CD4-positive, alpha-beta T cell treated with Interferon gamma for 1 hour (primary cell): Measurements from ENCODE around the gene INPP5A.
"Not testable (repeated sequence)": the region's sequence is repeated elsewhere in the genome, so short reads cannot be mapped to it uniquely, and the experiment has no call there.

Source experiments
- DNase-seq: peaks from one replicate; pipeline ENCODE4 v3.0.0-alpha.2; 2020

Gene INPP5A

DNA sequence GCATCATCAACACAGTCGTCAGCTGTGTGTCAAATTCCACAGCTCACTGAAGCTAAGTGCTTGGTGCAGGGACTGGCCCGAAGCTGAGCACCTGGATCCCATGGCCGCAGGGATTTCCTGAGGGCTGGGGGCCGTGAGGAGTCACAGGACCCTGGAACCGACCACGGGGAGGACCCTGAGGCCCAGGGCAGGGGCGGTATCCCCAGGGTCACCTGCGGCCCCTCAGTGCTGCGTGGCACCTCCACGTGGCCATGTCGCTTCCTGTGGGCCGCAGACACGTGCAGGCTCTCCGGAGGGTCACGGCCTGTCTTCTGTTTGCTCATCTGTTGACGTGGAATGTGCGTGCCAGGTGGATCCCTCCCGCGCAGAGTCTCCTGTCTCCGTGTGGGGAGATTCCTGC, 194.9 kb downstream of the INPP5A start:
- no peak for DNase-seq

DNA sequence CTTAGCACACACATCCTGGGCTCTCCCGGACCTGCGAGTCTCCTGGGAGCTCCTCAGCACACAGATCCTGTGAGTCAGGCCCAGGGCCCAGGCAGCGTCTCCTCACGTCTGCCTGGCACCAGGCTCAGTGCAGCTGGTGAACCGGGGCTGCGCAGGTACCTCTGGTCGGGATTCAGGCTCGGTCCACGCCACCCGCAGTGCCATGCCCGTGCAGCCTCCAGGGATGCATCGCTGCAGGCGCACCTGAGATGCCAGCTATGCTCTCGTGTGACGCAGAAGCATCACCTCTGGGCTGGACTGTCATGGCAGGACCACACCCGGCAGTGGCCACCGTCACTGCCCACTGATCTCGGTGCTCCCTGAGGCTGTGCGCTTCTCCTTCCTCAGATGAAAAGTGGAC, 196.3 kb downstream of the INPP5A start:
- no peak for DNase-seq

DNA sequence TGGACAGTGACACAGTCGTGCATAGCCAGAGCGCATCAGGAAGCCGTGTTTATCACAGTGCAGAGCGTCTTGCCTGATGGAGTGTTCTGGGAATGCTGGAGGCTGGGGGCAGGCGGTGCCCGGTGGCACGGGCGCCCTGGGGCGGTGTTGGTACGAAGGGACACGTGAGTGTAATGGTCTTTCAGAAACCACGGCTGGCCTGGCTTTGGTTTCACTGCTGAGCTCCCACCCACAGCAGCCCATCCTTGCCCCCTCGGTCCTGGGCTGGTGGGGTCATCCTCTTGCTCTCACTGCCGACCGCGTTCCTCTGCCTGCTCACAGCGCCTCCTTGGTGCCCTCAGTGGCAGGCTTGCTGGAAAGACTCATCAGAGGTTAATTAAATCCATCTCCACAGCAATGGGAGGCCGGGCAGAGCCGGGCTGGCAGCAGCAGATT, 197.8 kb downstream of the INPP5A start:
- no peak for DNase-seq

DNA sequence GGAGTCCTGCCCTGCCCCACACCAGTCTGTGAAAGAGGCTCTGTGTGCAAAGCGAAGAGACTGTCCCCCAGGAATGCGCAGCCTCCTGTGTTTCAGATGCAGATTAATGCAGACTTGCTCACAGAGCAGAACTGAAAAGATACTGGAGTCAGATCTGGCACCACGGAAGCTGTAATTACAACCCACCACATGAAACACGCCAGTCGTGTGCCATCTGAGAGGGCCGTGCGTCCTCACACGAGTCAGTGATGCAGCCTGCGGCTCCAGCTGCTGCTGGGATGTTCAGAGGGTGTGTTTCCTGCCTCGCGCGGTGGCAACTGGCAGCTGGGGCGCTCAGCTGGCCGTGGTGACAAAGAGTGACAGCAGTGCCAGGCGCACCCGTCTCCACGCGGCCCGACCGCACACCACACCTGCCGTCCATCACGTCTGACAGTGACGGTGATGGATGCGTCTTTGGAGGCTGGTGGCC, 198.4 kb downstream of the INPP5A start:
- DNase-seq = no peak

DNA sequence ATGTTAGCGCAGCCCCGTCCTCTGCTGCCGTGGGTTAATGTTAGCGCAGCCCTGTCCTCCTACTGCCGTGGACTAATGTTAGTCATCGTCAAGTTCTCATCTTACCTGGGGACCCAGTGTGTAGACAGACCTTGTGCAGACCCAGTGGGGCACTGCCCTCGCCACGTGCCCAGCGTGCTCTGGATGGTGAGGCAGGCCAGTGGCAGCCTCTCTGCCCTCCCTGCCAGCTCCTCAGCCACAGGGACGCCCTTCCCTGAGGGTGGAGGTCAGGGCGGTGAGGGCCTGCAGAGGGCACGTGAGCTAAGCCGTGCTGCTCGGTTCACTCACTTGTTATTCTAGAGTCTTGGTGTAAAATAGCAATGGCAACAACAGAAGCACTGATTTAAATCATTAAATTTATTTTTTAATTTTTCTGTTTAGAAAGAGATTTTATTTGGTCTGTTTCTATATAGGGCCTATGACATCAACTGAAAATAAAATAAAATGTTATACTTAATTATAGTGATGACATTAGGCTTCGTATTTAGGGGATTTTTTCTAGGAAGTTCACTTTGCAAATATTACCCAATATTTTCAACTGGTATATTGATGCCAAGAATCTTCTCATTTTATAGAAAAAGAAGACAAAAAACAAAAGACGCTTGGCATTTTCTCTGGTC, 199.9 kb downstream of the INPP5A start:
- no peak for DNase-seq

DNA sequence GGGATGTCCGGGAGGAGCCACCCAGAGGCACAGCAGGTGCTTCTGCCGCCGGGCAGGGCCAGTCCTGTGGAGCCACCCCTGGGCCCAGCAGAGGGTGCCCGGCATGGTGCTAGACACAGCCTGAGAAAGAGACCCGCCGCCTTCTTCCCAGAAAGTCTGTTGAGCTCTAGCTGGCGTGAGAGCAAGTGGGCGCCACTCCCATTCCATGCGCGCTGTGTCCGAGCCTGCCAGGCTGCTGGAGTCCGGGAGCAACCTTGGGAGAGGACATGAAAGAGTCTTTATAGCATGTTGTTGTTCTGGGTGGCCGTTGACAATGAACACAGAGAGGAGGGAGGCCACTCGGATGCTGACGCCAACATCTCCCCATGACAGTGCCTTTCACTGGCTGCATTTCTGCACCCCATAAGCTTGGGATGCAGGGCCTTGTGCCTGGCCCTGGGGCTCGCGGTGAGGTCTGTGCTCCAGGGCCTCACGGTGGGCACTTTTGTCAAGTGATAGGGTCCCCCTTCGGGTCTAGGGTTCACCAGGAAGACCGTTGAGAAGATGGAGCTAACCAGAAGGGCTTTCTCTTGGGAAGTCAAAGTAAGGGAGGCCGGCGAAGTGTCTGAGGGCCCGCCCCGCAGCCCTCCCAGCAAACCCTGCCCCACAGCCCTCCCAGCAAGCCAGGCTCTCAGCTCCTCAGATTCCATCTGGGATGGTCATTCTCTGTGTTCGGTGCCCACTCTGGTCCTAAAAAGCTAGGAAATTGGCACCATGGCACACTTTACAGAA, 201.1 kb downstream of the INPP5A start:
- no peak for DNase-seq

DNA sequence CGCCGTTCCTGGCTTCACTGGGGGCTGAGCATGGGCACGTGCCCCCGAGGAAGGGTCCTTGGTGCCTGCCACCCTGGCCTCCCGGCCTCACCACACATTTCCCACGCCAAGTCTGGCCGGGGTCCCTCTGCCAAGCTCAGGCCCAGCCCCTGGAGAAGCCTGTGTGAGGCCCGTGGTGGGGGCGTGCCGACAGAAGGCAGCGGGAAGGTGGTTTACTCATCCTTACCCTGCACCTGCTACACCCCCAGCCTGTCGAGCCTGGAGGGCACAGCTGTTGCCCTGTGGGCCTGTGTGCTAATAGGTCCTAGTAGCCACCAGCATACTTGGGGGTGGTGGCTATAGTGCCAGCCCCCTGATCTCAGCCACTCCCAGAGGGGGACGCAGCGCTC, 201.6 kb downstream of the INPP5A start:
- DNase-seq = no peak

DNA sequence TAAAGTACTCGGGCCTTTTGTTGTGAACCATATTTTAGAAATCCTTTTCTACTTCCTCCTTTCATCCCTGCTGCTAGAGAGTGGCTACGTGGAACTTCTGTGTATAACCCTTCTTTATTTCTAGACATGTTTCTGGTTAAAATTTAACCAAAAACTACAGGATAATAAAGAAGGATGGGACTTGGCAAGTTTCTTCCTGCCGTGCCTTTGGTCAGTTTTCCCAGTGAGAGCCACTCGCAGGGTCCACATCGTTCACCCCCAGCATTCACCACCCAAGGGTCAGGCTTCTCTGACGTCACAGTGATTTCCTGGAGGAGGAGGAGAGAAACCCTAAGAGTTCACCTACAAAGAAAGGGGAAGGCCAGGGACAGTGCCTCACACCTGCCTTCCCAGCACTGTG, 203.0 kb downstream of the INPP5A start:
- DNase-seq = no peak

DNA sequence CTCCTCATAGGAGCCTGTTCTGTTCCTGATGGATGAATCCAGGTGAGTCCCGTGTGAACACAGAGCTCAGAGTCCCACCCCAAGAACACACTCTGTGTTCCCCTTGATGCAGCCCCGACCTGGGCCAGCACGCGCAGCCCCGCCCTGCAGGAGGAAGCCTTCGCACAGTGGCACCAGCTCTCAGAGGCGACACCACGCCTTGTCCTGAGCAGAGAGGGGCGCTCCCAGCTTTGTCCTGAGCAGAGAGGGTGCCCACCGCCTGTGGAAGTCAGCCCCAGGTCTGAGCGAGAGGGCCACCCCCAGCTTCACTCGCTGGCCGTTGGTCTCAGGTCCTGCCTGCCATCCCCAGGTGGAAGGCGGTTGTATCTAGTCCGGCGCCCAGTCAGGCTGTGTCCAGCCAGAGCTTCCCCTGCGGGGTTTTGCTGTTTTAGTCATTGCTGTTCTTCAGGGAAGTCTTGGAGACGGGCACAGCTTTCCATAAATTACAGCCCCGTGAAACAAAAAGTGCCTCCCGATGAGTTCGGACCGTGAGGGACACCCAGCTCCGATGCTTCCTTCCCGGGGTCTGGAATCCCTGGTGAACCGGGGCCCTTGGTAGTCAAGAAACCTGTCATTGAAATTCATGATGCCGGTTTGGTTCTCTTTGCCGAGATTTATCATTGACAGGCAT, 204.7 kb downstream of the INPP5A start:
- no peak for DNase-seq

DNA sequence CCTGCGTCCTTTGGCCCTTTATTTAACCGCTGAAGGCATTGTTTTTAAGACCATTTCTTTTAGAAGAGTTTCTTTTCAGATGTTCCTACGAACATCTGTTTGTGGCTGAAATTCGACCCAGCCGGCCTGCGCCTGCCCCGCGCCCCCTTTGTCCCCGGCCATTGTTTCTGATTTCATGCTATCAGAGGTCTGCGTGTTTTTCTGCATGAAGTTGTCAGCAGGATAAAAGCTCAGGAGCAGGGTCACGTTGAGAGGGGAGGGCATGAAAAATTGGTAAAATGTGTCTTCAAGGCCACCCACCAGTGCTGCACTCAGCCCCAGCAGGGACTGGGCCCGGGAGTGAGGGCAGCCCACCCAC, 205.2 kb downstream of the INPP5A start:
- DNase-seq = no peak

DNA sequence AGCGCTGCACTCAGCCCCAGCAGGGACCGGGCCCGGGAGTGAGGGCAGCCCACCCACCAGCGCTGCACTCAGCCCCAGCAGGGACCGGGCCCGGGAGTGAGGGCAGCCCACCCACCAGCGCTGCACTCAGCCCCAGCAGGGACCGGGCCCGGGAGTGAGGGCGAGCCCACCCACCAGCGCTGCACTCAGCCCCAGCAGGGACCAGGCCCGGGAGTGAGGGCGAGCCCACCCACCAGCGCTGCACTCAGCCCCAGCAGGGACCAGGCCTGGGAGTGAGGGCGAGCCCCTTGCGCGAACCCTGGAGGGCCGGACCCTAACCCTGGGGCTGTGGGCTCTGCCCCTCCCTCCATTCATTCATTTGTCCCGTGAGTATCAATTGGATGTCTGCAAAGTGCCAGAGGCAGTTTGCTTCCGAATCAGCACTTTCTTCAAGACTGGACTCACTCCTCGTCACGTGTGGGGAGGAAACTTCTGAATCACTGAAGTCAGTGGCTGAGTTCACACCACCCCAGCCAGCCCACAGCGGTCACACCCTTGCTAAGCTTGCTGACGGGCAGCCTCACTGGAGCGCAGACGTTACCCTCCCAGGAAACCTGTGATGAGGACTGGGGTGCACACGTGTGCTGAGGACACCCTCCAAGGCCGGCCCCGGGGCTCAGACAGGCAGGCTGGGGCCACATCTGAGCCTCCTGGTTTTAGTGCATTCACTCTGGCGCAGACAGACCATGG, 205.8 kb downstream of the INPP5A start:
- not testable (repeated sequence) for DNase-seq

DNA sequence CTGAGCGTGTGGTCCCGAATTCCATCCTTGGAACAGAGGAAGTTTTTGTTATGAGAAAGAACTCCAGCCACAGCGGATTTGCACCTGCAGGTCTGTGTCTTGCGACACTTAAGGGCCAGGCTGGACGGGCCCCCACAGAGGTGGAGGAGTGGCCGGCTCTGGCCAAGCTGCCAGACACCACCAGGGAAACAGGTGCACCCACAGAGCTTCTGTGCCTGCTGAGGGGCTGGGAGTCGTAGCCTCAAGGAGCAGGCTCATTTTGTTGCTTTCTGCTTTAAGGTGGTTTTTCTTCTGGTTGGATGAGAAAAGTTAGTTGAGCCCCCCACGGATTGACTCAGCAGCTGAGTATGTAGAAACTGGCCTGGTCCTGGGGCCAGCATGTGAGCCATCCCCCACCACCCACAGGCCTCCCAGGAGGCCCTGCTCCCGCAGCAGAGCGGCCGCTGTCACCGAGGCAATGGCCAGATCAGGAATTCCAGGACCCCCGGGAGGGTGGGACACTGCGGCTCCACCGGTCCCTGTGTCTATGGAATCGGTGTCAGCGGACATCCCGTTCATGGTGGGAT, 206.4 kb downstream of the INPP5A start:
- DNase-seq = no peak

DNA sequence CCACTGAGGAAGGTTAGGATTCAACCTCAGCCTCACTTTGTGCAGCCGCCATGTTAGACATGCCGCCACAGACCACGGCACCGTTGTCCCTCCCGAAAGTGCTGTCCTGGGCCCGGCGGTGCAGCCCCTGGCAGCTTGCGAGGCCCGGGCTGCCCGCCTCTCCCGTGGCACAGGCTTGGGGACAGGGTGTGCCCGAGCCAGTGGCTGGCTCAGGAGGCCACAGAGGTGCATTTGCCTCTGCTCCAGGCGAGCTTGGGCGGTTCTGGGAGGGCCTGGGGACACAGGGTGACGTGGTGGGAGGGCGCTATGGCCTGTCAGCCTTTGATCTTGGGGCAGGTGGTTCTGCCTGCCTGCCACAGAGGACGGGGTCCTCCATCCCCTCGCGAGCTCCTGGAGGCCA, 207.3 kb downstream of the INPP5A start:
- DNase-seq = no peak

DNA sequence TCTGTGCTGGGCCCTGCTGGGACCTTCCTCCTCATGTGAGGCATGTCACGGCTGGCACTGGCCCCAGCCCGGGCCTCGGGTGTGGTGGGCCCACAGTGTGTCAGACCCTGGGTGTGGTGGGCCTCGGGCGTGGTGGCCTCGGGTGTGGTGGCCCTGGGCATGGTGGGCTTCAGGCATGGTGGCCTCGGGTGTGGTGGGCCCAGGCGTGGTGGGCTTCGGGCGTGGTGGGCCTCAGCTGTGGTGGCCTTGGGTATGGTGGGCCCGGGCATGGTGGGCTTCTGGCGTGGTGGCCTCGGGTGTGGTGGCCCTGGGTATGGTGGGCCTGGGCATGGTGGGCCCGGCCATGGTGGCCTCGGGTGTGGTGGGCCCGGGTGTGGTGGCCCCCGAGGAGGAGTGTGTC, 207.9 kb downstream of the INPP5A start:
- DNase-seq = no peak

DNA sequence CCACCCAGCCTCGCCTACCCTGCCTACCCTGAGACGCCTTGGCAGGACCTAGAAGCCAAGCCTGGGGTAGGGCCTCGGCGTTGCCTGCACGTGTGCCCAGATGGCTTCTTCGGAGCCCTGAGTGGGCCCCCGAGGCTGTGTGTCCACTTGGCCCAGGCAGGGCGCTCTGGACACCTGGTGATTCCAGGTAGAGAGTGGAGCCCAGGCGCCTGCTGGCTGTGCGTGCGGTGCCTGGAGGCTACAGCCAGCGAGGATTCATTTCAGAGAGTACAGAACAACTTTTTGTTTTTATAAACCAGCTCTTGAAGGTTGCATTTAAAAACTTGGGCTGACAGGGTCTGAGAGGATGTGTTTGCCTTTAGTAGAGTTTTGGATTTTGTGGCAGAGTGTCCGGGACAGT, 208.4 kb downstream of the INPP5A start:
- no peak for DNase-seq

DNA sequence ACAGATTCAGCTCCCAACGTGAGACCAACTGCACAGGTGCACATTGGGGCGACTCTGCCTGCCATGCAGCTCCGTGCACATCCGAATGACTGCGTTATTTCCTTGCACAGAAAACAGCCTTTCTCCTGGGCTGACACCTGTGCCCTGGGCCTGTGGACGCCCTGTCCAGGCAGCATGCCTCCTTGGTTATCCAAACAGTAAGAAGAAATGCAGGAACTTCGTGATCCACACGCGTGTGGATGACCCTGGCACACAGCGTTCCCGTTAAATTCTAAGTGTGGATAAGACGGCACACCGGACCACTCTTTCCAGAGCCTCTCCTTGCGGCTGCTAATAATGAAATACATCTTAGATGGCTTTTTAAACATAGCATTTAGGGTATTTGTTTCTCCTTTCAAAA, 208.8 kb downstream of the INPP5A start:
- DNase-seq = no peak

DNA sequence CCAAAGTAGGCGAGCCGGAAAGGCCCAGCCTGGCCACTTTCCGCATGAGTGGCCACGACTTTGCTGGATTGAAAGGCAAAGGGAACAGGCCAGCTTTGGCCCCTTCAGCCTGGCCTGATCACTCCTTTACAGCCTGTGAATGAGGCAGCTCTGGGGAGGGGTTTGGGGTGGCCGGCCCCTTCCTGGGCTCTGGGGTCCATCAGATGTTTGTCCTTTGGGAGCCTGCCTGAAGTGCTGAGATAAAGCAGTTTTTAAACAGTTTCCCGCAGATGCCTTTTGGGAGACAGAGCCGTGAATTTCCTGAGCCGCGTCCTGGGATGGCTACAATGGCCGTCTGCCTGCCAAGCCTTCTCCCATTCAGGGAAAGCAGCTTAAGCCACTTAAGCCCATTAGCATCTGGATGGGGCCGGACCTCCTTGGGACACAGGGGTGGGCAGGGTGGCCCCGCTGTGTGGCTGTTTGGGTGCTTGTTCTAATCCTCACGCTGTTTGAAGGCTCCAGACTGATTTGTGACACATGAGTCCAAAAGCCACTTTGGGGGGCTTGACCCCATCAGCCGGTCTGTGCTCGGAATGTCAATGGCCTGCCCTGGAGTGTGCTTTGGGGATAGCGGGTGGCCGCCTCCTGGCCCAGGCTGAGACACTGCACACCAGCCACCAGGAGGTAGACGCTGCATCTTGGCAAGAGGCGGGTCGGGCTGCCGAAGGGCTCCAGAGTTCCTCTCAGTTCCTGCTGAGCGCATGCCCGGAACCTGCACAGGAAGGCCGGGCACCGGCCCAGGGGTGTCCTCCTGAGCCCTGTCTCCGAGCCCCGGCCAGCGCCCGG, 209.4 kb downstream of the INPP5A start:
- DNase-seq = no peak

DNA sequence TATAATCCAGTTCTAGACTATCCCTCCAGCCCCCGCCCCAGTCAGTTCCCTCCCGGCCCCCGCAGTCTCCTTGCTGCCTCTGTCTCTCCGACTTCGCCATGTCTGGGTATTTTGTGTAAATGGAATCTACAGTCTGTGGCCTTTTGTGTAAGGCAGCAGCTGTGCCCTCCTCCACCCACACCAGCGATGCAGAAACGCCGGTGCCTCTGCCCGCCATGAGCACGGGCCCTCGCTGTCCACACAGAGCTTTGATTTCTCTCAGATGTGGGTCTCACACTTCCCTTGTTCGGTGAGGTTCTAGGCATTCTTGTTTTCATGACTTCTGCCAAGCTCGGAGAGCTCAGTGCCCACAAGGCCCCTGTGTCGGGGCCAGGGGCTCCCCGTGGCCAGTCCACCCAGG, 210.5 kb downstream of the INPP5A start:
- DNase-seq = no peak

DNA sequence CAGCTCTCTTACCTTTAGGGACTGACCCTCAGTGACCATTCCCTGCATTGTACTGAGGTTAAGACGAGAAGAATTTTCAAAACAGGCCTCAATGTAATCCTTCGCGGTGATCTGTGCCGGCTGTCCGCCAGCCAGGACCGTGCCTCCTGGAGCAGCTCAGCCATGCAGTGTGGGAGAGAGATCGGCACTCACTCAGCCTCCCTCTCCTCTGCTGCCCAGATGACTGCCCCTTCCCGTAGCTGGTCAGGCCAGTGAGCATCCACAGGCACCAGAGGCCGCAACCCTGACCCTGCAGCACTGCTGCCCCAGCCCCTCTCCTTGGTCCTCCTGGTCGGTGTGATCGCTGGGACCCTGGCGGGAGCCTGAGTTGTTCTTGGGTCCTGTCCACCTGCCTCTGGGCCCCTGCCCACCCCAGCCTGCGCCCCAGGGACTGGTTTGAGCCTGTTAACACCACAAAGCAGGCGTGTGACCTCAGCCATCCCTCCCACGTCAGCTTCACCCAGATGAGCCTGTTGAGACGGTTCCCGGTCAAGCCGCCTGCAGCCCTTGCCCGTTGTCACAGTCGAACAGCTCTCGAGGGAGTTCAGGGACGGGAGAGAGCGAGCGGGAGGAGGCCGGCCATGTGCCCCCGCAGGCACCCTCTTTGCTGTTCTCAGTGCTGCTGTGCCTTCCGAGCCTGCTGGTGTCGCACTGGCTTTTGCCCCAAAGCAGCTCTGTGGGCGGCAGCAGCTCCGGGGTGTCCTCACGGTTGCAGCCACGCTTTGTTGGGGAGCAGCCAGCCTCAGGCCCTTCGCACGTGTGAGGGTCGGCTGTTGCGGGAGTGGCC, 211.2 kb downstream of the INPP5A start:
- DNase-seq = no peak

DNA sequence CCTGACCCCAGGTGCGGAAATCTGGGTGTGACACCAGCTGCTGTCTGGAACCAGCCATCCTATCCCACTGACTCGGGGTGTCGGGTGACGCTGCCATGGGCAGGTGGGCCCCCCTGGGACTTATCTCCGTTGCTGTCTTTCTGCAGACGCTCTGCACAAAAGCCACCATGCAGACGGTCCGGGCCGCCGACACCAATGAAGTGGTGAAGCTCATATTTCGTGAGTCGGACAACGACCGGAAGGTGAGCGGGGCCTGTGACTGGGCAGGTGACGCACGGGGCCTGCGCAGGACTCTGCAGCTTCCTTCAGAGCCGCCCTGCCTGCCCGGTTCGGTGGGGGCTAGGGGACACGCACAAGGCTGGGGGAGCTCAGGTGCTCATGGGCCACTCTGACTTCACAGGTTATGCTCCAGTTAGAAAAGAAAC, 211.8 kb downstream of the INPP5A start:
- no peak for DNase-seq

DNA sequence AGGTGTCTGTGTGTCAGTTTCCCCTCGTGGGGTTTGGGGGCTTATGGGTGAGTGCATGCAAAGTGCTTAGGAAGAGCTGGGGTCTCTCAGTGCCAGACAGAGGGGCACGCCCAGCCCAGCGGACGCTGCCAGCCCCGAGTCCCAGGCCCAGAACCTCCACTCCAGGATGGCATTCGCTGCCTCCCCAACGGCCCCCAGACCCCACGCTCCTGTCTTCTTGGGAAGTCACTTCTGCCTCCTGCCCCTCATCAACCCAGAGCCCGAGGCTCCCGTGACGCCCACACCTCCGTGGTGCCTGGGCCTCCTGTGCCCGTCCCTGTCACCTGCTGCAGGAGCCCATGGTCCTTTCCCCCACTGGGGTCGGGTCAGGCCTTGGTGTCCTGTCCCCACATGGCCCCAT, 213.3 kb downstream of the INPP5A start:
- no peak for DNase-seq
